Activated CD8-positive, alpha-beta memory T cell treated with anti-CD3 and anti-CD28 coated beads, Interleukin-2, amount 50 U/mL, for 24 hours (primary cell): ENCODE results near the gene VAV3.
A peak's percentile ranks its signal among the peaks of the same experiment; 100 is the strongest.

Source experiments
- DNase-seq: peaks from one replicate; pipeline ENCODE4 v3.0.0-alpha.2; 2020; ENCODE audit errors: extremely low read depth

Gene VAV3

GRCh38 chr1:107835151-107835670 is 129.8 kb downstream of the VAV3 start:
- no peak for DNase-seq

GRCh38 chr1:107833061-107833460 is 131.9 kb downstream of the VAV3 start:
- DNase-seq = no peak

GRCh38 chr1:107831921-107832320 is 133.1 kb downstream of the VAV3 start:
- no peak for DNase-seq

GRCh38 chr1:107830526-107830925 is 134.5 kb downstream of the VAV3 start:
- no peak for DNase-seq

GRCh38 chr1:107830075-107830474 is 134.9 kb downstream of the VAV3 start:
- DNase-seq = no peak

- no peak for DNase-seq
These were observed 135.8 kb downstream of the VAV3 start for GRCh38 chr1:107829036-107829770.

- DNase-seq = no peak
These were observed 140.0 kb downstream of the VAV3 start for GRCh38 chr1:107824946-107825345.

- DNase-seq = peak; percentile 5
These were observed 143.6 kb downstream of the VAV3 start for GRCh38 chr1:107821340-107821739.

GRCh38 chr1:107820801-107821200 is 144.2 kb downstream of the VAV3 start:
- no peak for DNase-seq

- no peak for DNase-seq
These were observed 147.0 kb downstream of the VAV3 start for GRCh38 chr1:107817935-107818334.

GRCh38 chr1:107817206-107817605 is 147.8 kb downstream of the VAV3 start:
- DNase-seq = no peak

GRCh38 chr1:107810291-107810951 is 154.6 kb downstream of the VAV3 start:
- DNase-seq = no peak

- no peak for DNase-seq
These were observed 157.1 kb downstream of the VAV3 start for GRCh38 chr1:107807855-107808254.

- DNase-seq = no peak
These were observed 157.6 kb downstream of the VAV3 start for GRCh38 chr1:107807405-107807804.

GRCh38 chr1:107806902-107807301 is 158.1 kb downstream of the VAV3 start:
- no peak for DNase-seq

- no peak for DNase-seq
These were observed 160.2 kb downstream of the VAV3 start for GRCh38 chr1:107804741-107805140.

GRCh38 chr1:107804134-107804533 is 160.8 kb downstream of the VAV3 start:
- DNase-seq = no peak

- no peak for DNase-seq
These were observed 161.4 kb downstream of the VAV3 start for GRCh38 chr1:107803579-107803978.

- no peak for DNase-seq
These were observed 162.3 kb downstream of the VAV3 start for GRCh38 chr1:107802654-107803053.

- DNase-seq = no peak
These were observed 169.0 kb downstream of the VAV3 start for GRCh38 chr1:107795994-107796393.

- no peak for DNase-seq
These were observed 169.5 kb downstream of the VAV3 start for GRCh38 chr1:107795441-107795840.

- DNase-seq = no peak
These were observed 170.4 kb downstream of the VAV3 start for GRCh38 chr1:107794571-107794970.

- no peak for DNase-seq
These were observed 171.0 kb downstream of the VAV3 start for GRCh38 chr1:107793896-107794453.
